A549 (cell line): ENCODE measurements around the gene PAXX. TPM values are rescaled to one million over a fixed set of nuclear protein-coding genes. Genes with fewer than 3 reads are reported as not detected.

Experiments used
- ATAC-seq, 2 experiments: fragments of 200-7000 bp in 1 of 2; fragments of >200 bp in 1 of 2; cut with Nextera tagmentation in 1 of 2; cut with Tn5 transposase in 1 of 2; 3 replicates each; pipeline versions ENCODE4 v1.8.0 to v1.9.1; 2018 to 2020; ENCODE audit warnings: mild to moderate bottlenecking in 1 of 2, moderate library complexity in 1 of 2
- CTCF ChIA-PET: fragments of 300-600 bp; sonication (Branson Sonifier 250); formaldehyde crosslinking; extraction: SDS; loops from one replicate; lab custom pipeline; 2021; ENCODE audit warnings: antibody characterized with exemption, inconsistent platforms; lab: Yijun Ruan, JAX
- POLR2A ChIA-PET: fragments of 350-600 bp; formaldehyde crosslinking; extraction: SDS; loops from one replicate; lab custom pipeline; 2021; ENCODE audit warnings: antibody characterized with exemption, inconsistent platforms; lab: Yijun Ruan, JAX
- DNase-seq, 2 experiments: peaks; one replicate each; pipeline versions ENCODE4 v3.0.0 to v3.0.0-alpha.2; 2011 to 2016; ENCODE audit warnings: low read depth in 1 of 2, low spot score in 1 of 2
- FAIRE-seq: peaks from 2 replicates; lab custom pipeline; 2011; peaks lifted over from hg19 to GRCh38; lab: Jason Lieb, UNC
- H3K27ac ChIP-seq, 2 experiments: fragments of >200 bp; sonication (Bioruptor Twin); formaldehyde crosslinking; 3 replicates each; pipeline ENCODE4 v1.5.1; 2016 to 2017
- H3K4me1 ChIP-seq: fragments of >200 bp; sonication (Bioruptor Twin); formaldehyde crosslinking; 3 replicates; pipeline ENCODE4 v1.6.1; 2016
- H3K4me2 ChIP-seq: fragments of >200 bp; sonication (Bioruptor Twin); formaldehyde crosslinking; 3 replicates; pipeline ENCODE4 v1.6.1; 2016
- H3K4me3 ChIP-seq: fragments of >200 bp; sonication (Bioruptor Twin); formaldehyde crosslinking; 3 replicates; pipeline ENCODE4 v1.5.1; 2016
- H3K9me3 ChIP-seq: fragments of >200 bp; sonication (Bioruptor Twin); formaldehyde crosslinking; 3 replicates; pipeline ENCODE4 v1.6.1; 2016
- ATOH8 ChIP-seq: fragments of 250-450 bp; sonication (Bioruptor Pico); IDR thresholded peaks from 2 replicates; pipeline ENCODE4 v1.5.0; 2020; ENCODE audit warnings: low read depth, mild to moderate bottlenecking, moderate library complexity
- BCL3 ChIP-seq: fragments of >200 bp; sonication (Bioruptor Twin); formaldehyde crosslinking; IDR thresholded peaks from 3 replicates; pipeline ENCODE4 v1.6.1; 2016
- CBX8 ChIP-seq: fragments of 200-600 bp; sonication (generic); IDR thresholded peaks from 2 replicates; pipeline ENCODE4 v1.6.1; 2016
- CHD4 ChIP-seq: fragments of 200-600 bp; sonication (generic); IDR thresholded peaks from 2 replicates; pipeline ENCODE4 v1.6.1; 2016; ENCODE audit warnings: antibody characterized with exemption, mild to moderate bottlenecking, borderline replicate concordance
- E2F6 ChIP-seq: IDR thresholded peaks from 2 replicates; pipeline ENCODE4 v1.6.1; 2012; ENCODE audit warnings: low read depth, borderline replicate concordance
- EHMT2 ChIP-seq: fragments of 200-600 bp; sonication (generic); IDR thresholded peaks from 2 replicates; pipeline ENCODE4 v1.6.1; 2016; ENCODE audit warnings: antibody characterized with exemption, low read depth, mild to moderate bottlenecking, moderate library complexity
- ELK1 ChIP-seq: fragments of 150-350 bp; IDR thresholded peaks from 2 replicates; pipeline ENCODE4 v1.6.1; 2014; ENCODE audit warnings: low read depth, mild to moderate bottlenecking, low read length
- EP300 ChIP-seq, 2 experiments: fragments of >200 bp; sonication (Bioruptor Twin); formaldehyde crosslinking; IDR thresholded peaks; 2 replicates in 1 of 2; 3 replicates in 1 of 2; pipeline ENCODE4 v1.6.1; 2016 to 2017
- HES2 ChIP-seq: fragments of >200 bp; sonication (Bioruptor Twin); formaldehyde crosslinking; IDR thresholded peaks from 2 replicates; pipeline ENCODE4 v1.6.1; 2016
- HEYL ChIP-seq: fragments of 250-450 bp; sonication (Bioruptor Pico); IDR thresholded peaks from 2 replicates; pipeline ENCODE4 v1.8.0; 2021; ENCODE audit warnings: mild to moderate bottlenecking, moderate library complexity
- HMGXB4 ChIP-seq: fragments of 250-450 bp; sonication (Bioruptor Pico); IDR thresholded peaks from 2 replicates; pipeline ENCODE4 v1.5.0; 2021; ENCODE audit warnings: mild to moderate bottlenecking, moderate library complexity, borderline replicate concordance
- HOXB5 ChIP-seq: fragments of 250-450 bp; sonication (Bioruptor Pico); IDR thresholded peaks from 2 replicates; pipeline ENCODE4 v1.5.0; 2020; ENCODE audit warnings: mild to moderate bottlenecking, moderate library complexity
- JUNB ChIP-seq: fragments of >200 bp; sonication (Bioruptor Twin); formaldehyde crosslinking; IDR thresholded peaks from 2 replicates; pipeline ENCODE4 v1.6.1; 2016
- KDM1A ChIP-seq: fragments of 200-600 bp; sonication (generic); IDR thresholded peaks from 2 replicates; pipeline ENCODE4 v1.6.1; 2016; ENCODE audit warnings: low read depth, mild to moderate bottlenecking
- KDM5A ChIP-seq: fragments of 200-600 bp; sonication (generic); IDR thresholded peaks from 2 replicates; pipeline ENCODE4 v1.6.1; 2016; ENCODE audit warnings: antibody characterized with exemption, mild to moderate bottlenecking
- NFE2L2 ChIP-seq: fragments of 150-350 bp; conservative IDR thresholded peaks from 2 replicates; pipeline ENCODE4 v1.6.1; 2014; ENCODE audit warnings: low read length
- PHF8 ChIP-seq: fragments of 200-600 bp; sonication (generic); IDR thresholded peaks from 2 replicates; pipeline ENCODE4 v1.6.1; 2016; ENCODE audit warnings: low read depth, mild to moderate bottlenecking, antibody characterized with exemption, moderate library complexity, borderline replicate concordance
- POLR2AphosphoS2 ChIP-seq: conservative IDR thresholded peaks from 2 replicates; pipeline ENCODE4 v1.6.1; 2012; ENCODE audit warnings: low read length, improper control_type of control experiment, inconsistent platforms
- REST ChIP-seq: fragments of 200-600 bp; sonication (generic); IDR thresholded peaks from 2 replicates; pipeline ENCODE4 v1.6.1; 2016; ENCODE audit warnings: antibody characterized with exemption, mild to moderate bottlenecking, moderate library complexity
- TFCP2L1 ChIP-seq: fragments of 250-450 bp; sonication (Bioruptor Pico); IDR thresholded peaks from 2 replicates; pipeline ENCODE4 v1.5.0; 2021; ENCODE audit warnings: mild to moderate bottlenecking
- ZFP36 ChIP-seq: fragments of 450-650 bp; IDR thresholded peaks from 2 replicates; pipeline ENCODE4 v1.6.1; 2014; ENCODE audit warnings: borderline replicate concordance; ENCODE audit not compliant: partially characterized antibody
- ZSCAN20 ChIP-seq: fragments of 250-450 bp; sonication (Bioruptor Pico); IDR thresholded peaks from 2 replicates; pipeline ENCODE4 v1.8.0; 2022; ENCODE audit warnings: mild to moderate bottlenecking, moderate library complexity
- WGBS: methylation state at CpG from one replicate; pipeline ENCODE4 v1.1.6; 2017; ENCODE audit errors: missing lambda C conversion rate; 5-methylcytosine and 5-hydroxymethylcytosine counted together
- polyA plus RNA-seq, 4 experiments: library from polyadenylated mRNA; depleted of rRNA in 3 of 4; stranded (reverse); fragments of >200 nt; fragmentation: RNase III in 1 of 4; extraction: RNeasy Plus Mini Kit Qiagen cat#74134 plus additional on column Dnase treatment in 1 of 4; gene quantifications; 2 replicates in 3 of 4; 3 replicates in 1 of 4; pipeline ENCODE4 v1.2.3, GENCODE V29; 2011 to 2017

PAXX gene
- polyA plus RNA-seq, 2 of the 4 experiments (the other 2 are of a cell fraction) = 15.6 to 53.2 TPM

- DNase-seq (no peak), ATAC-seq (no peak), FAIRE-seq (no peak)
- 89% methylated on average over 11 of the region's 15 CpGs for WGBS
- Histone ChIP-seq H3K4me3 (no peak overlapping the region), H3K9me3 (no peaks in the 10 kb centered on the region), H3K4me2 (no peak overlapping the region), H3K27ac (no peak overlapping the region), H3K4me1 (peaks cover 12% of the 10 kb centered on the region; the same call in 2 of the 3 replicates)
- TF ChIP-seq EP300 (IDR thresholded peaks at IDR 0.05) = no peak
- TF ChIP-seq TFCP2L1 (CRISPR knock-in tag) = no peak
- TF ChIP-seq HEYL (CRISPR knock-in tag) = no peak
- no peak for TF ChIP-seq EHMT2
- TF ChIP-seq ELK1 = no peak
- TF ChIP-seq HES2 = no peak
- TF ChIP-seq KDM1A = no peak
- no peak for TF ChIP-seq POLR2AphosphoS2
- TF ChIP-seq E2F6 = no peak
- TF ChIP-seq CHD4 = no peak
- no peak for TF ChIP-seq NFE2L2
- no peak for TF ChIP-seq PHF8
- no peak for TF ChIP-seq JUNB
- POLR2A ChIA-PET = no interaction called here
- CTCF ChIA-PET = interaction anchor here (1.0 to 2.0 kb wide), 5 partner anchors 10 to 169 kb away, joined by 3 to 8 read pairs (median 4); partner anchors contain the start of gene FBXW5
Observed at GRCh38 chr9:136960938-136961275, 31.3 kb upstream of the PAXX start.

- ATAC-seq (no peak), FAIRE-seq (no peak), DNase-seq (no peak)
- Histone ChIP-seq H3K4me1 (peaks cover 12% of the 10 kb centered on the region; the same call in 2 of the 3 replicates), H3K9me3 (no peaks in the 10 kb centered on the region), H3K4me2 (no peak overlapping the region), H3K4me3 (no peak overlapping the region), H3K27ac (no peak overlapping the region)
- TF ChIP-seq ZSCAN20 (no peak), TFCP2L1 (CRISPR knock-in tag) (no peak), ATOH8 (CRISPR knock-in tag) (no peak), HMGXB4 (CRISPR knock-in tag) (no peak), BCL3 (no peak), HOXB5 (CRISPR knock-in tag) (no peak), ZFP36 (no peak), KDM5A (no peak), NFE2L2 (no peak), CBX8 (no peak), REST (no peak)
- POLR2A ChIA-PET = no interaction called here
- WGBS = 81% methylated on average over 18 of the region's 23 CpGs
- CTCF ChIA-PET = interaction anchor here (1.0 to 2.0 kb wide), 6 partner anchors 10 to 169 kb away, joined by 3 to 11 read pairs (median 4); partner anchors contain the start of genes C8G and FBXW5
Observed at GRCh38 chr9:136961279-136962065, 30.8 kb upstream of the PAXX start.
